H1 (cell line): Measurements from ENCODE around the gene ARHGEF4. TPM values are rescaled to one million over a fixed set of nuclear protein-coding genes. Genes with fewer than 3 reads are reported as not detected.

Experiments used
- CTCF ChIA-PET: fragments of 300-600 bp; sonication (Branson Sonifier 250); formaldehyde crosslinking; loops from one replicate; lab custom pipeline; 2021; ENCODE audit not compliant: partially characterized antibody; lab: Charles Lee
- POLR2A ChIA-PET: fragments of 300-600 bp; sonication (Branson Sonifier 250); formaldehyde crosslinking; loops from one replicate; lab custom pipeline; 2021; ENCODE audit warnings: inconsistent platforms; ENCODE audit not compliant: partially characterized antibody; lab: Charles Lee
- DNase-seq, 2 experiments: peaks; one replicate each; pipeline versions ENCODE4 v3.0.0 to v3.0.0-alpha.2; 2010 to 2022; ENCODE audit warnings: low spot score in 2 of 2, low read depth in 1 of 2, mixed read lengths in 1 of 2
- FAIRE-seq: peaks from 2 replicates; lab custom pipeline; 2011; peaks lifted over from hg19 to GRCh38; lab: Jason Lieb, UNC
- H2AFZ ChIP-seq: 2 replicates; pipeline ENCODE4 v1.8.1; 2012; ENCODE audit warnings: low read length, inconsistent platforms
- H2AK5ac ChIP-seq: 2 replicates; pipeline ENCODE4 v1.6.1; 2013; ENCODE audit warnings: low read depth, low read length
- H2BK120ac ChIP-seq: replicated peaks from 2 replicates; pipeline ENCODE3; 2013; ENCODE audit warnings: low read depth, low read length, inconsistent platforms
- H2BK12ac ChIP-seq: 2 replicates; pipeline ENCODE4 v1.6.1; 2013; ENCODE audit warnings: low read depth, low read length
- H2BK15ac ChIP-seq: 2 replicates; pipeline ENCODE4 v1.6.1; 2013; ENCODE audit warnings: low read length
- H2BK20ac ChIP-seq: 2 replicates; pipeline ENCODE4 v1.6.1; 2013; ENCODE audit warnings: low read length
- H2BK5ac ChIP-seq: 2 replicates; pipeline ENCODE4 v1.6.1; 2013; ENCODE audit warnings: low read depth, low read length
- H3K14ac ChIP-seq: 2 replicates; pipeline ENCODE4 v1.6.1; 2013; ENCODE audit warnings: inconsistent platforms; ENCODE audit not compliant: insufficient read length
- H3K18ac ChIP-seq: 2 replicates; pipeline ENCODE4 v1.6.1; 2013; ENCODE audit warnings: low read length; ENCODE audit errors: extremely low read depth
- H3K23ac ChIP-seq: 2 replicates; pipeline ENCODE4 v1.6.1; 2013; ENCODE audit warnings: inconsistent platforms; ENCODE audit not compliant: insufficient read length
- H3K23me2 ChIP-seq: 2 replicates; pipeline ENCODE4 v1.6.1; 2013; ENCODE audit warnings: low read depth, low read length
- H3K27ac ChIP-seq: 2 replicates; pipeline ENCODE4 v1.6.1; 2011; ENCODE audit warnings: low read depth, low read length, inconsistent platforms
- H3K27me3 ChIP-seq, 4 experiments: replicated peaks in 1 of 4; 1 replicate in 1 of 4; 2 replicates in 3 of 4; pipeline versions ENCODE4 v1.6.1 to v1.8.1; 2011 to 2013; ENCODE audit warnings: low read length in 3 of 4, mild to moderate bottlenecking in 3 of 4, inconsistent platforms in 2 of 4, mixed read lengths in 2 of 4, moderate library complexity in 1 of 4; ENCODE audit not compliant: control insufficient read depth in 3 of 4, insufficient read depth in 3 of 4; ENCODE audit errors: extremely low read depth in 1 of 4
- H3K36me3 ChIP-seq, 4 experiments: 2 replicates each; pipeline versions ENCODE4 v1.6.1 to v1.8.1; 2011 to 2013; ENCODE audit warnings: mild to moderate bottlenecking in 4 of 4, low read length in 3 of 4, moderate library complexity in 2 of 4, control low read depth in 1 of 4, inconsistent platforms in 1 of 4; ENCODE audit not compliant: insufficient read depth in 4 of 4, control insufficient read depth in 2 of 4
- H3K4ac ChIP-seq: replicated peaks from 2 replicates; pipeline ENCODE3; 2013; ENCODE audit warnings: low read length, low read depth, mixed read lengths, inconsistent platforms; ENCODE audit not compliant: insufficient read length
- H3K4me1 ChIP-seq, 4 experiments: replicated peaks in 1 of 4; 1 replicate in 1 of 4; 2 replicates in 3 of 4; pipeline versions ENCODE4 v1.6.1 to v1.8.1; 2011 to 2013; ENCODE audit warnings: low read length in 3 of 4, inconsistent platforms in 2 of 4, mixed read lengths in 1 of 4; ENCODE audit not compliant: insufficient read depth in 4 of 4, control insufficient read depth in 3 of 4
- H3K4me2 ChIP-seq, 2 experiments: 2 replicates each; pipeline versions ENCODE4 v1.6.1 to v1.8.1; 2011 to 2013; ENCODE audit warnings: low read depth in 2 of 2, low read length in 2 of 2, control low read depth in 1 of 2, inconsistent platforms in 1 of 2, mild to moderate bottlenecking in 1 of 2; ENCODE audit not compliant: insufficient read depth in 1 of 2
- H3K4me3 ChIP-seq, 4 experiments: fragments of 200-600, 300-600 bp in 1 of 4; sonication (generic), shearing (Covaris generic), sonication (Bioruptor Twin) in 1 of 4; 2 replicates each; pipeline versions ENCODE4 v1.5.1 to v1.8.1; 2011 to 2016; ENCODE audit warnings: low read length in 4 of 4, low read depth in 3 of 4, control low read depth in 2 of 4, inconsistent platforms in 2 of 4, mild to moderate bottlenecking in 2 of 4, mixed read lengths in 1 of 4, moderate library complexity in 1 of 4; ENCODE audit not compliant: insufficient read depth in 2 of 4; ENCODE audit errors: extremely low read depth in 1 of 4
- H3K56ac ChIP-seq: replicated peaks from 2 replicates; pipeline ENCODE3; 2013; ENCODE audit warnings: low read depth, mild to moderate bottlenecking, mixed read lengths, low read length, inconsistent platforms; ENCODE audit not compliant: insufficient read length
- H3K79me1 ChIP-seq: 2 replicates; pipeline ENCODE4 v1.6.1; 2013; ENCODE audit warnings: low read depth, low read length, control low read depth
- H3K79me2 ChIP-seq, 2 experiments: 2 replicates each; pipeline versions ENCODE4 v1.6.1 to v1.8.1; 2012 to 2013; ENCODE audit warnings: low read length in 2 of 2, mild to moderate bottlenecking in 2 of 2, inconsistent platforms in 1 of 2; ENCODE audit not compliant: insufficient read depth in 2 of 2, control insufficient read depth in 1 of 2
- H3K9ac ChIP-seq, 4 experiments: replicated peaks in 1 of 4; 1 replicate in 1 of 4; 2 replicates in 3 of 4; pipeline versions ENCODE4 v1.6.1 to v1.8.1; 2011 to 2013; ENCODE audit warnings: low read depth in 3 of 4, low read length in 3 of 4, control low read depth in 2 of 4, mild to moderate bottlenecking in 2 of 4, moderate library complexity in 2 of 4, inconsistent platforms in 1 of 4; ENCODE audit errors: extremely low read depth in 1 of 4
- H3K9me3 ChIP-seq, 2 experiments: 2 replicates each; pipeline versions ENCODE4 v1.6.1 to v1.8.1; 2012 to 2013; ENCODE audit warnings: mild to moderate bottlenecking in 2 of 2, moderate library complexity in 2 of 2, control low read depth in 1 of 2, inconsistent platforms in 1 of 2, low read depth in 1 of 2, low read length in 1 of 2, mixed read lengths in 1 of 2; ENCODE audit not compliant: insufficient read depth in 2 of 2
- H4K20me1 ChIP-seq, 2 experiments: replicated peaks in 1 of 2; 2 replicates each; pipeline versions ENCODE3 to v1.8.1; 2011 to 2013; ENCODE audit warnings: inconsistent platforms in 2 of 2, low read length in 2 of 2, mild to moderate bottlenecking in 1 of 2; ENCODE audit not compliant: insufficient read depth in 2 of 2, control insufficient read depth in 1 of 2
- H4K5ac ChIP-seq: 2 replicates; pipeline ENCODE4 v1.6.1; 2013; ENCODE audit warnings: low read length, low read depth, mixed read lengths, inconsistent platforms; ENCODE audit not compliant: insufficient read length
- H4K8ac ChIP-seq: 2 replicates; pipeline ENCODE4 v1.8.0; 2013; ENCODE audit warnings: mild to moderate bottlenecking, moderate library complexity, low read length, inconsistent platforms; ENCODE audit not compliant: insufficient read depth; ENCODE audit errors: extremely low read depth
- H4K91ac ChIP-seq: replicated peaks from 2 replicates; pipeline ENCODE3; 2013; ENCODE audit warnings: low read length, mixed read lengths, inconsistent platforms; ENCODE audit not compliant: insufficient read length
- EP300 ChIP-seq, 2 experiments: IDR thresholded peaks; 1 replicate in 1 of 2; 2 replicates in 1 of 2; pipeline ENCODE4 v1.6.1; 2011 to 2012; ENCODE audit warnings: low read depth in 2 of 2, low read length in 2 of 2, mild to moderate bottlenecking in 2 of 2, borderline replicate concordance in 1 of 2, inconsistent platforms in 1 of 2, moderate library complexity in 1 of 2
- HDAC2 ChIP-seq, 2 experiments: fragments of 300-600 bp in 1 of 2; sonication (generic) in 1 of 2; IDR thresholded peaks; 2 replicates each; pipeline ENCODE4 v1.6.1; 2011 to 2012; ENCODE audit warnings: low read depth in 2 of 2, low read length in 2 of 2, mild to moderate bottlenecking in 2 of 2, moderate library complexity in 2 of 2, borderline replicate concordance in 1 of 2, inconsistent platforms in 1 of 2
- PHF8 ChIP-seq: fragments of 200-600 bp; sonication (generic); conservative IDR thresholded peaks from 2 replicates; pipeline ENCODE4 v1.7.1; 2012; ENCODE audit warnings: low read depth, mild to moderate bottlenecking, inconsistent platforms, low read length, moderate library complexity
- WGBS, 2 experiments: shearing (Covaris generic) in 1 of 2; methylation state at CpG; one replicate each; pipeline versions ENCODE4 v1.1.6 to v1.1.7; 2013 to 2015; ENCODE audit warnings: low lambda C conversion rate in 2 of 2, mixed read lengths in 2 of 2, inconsistent platforms in 1 of 2, low coverage in 1 of 2, missing lambda C conversion rate in 1 of 2; ENCODE audit not compliant: insufficient replicate concordance in 2 of 2, insufficient coverage in 1 of 2, insufficient read length in 1 of 2; ENCODE audit errors: extremely low coverage in 1 of 2, missing lambda C conversion rate in 1 of 2; 5-methylcytosine and 5-hydroxymethylcytosine counted together
- polyA plus RNA-seq, 7 experiments: library from polyadenylated mRNA; depleted of rRNA in 3 of 7; stranded (reverse) in 5 of 7; unstranded in 2 of 7; fragments of >200 nt in 5 of 7; fragments of 200-250 nt in 2 of 7; gene quantifications; 1 replicate in 5 of 7; 2 replicates in 1 of 7; 4 replicates in 1 of 7; pipeline versions ENCODE4 v1.2.1 to v1.2.3, GENCODE V29; 2011 to 2013; ENCODE audit warnings: missing spikeins in 2 of 7, mixed read lengths in 2 of 7
- total RNA-seq: library from RNA; stranded (reverse); fragmentation: NEBNext Ultra II Directional; extraction: Animal tissue kit (Norgen Biotek cat#: 25700); gene quantifications from 2 replicates; pipeline ENCODE4 v1.2.1, GENCODE V29; 2021

Gene ARHGEF4
- total and polyA plus RNA-seq, 2 of the 8 experiments (the other 6 are each of a cell fraction or from before 2014, with no cell fraction given), result 10.6 to 14.6 TPM

DNA sequence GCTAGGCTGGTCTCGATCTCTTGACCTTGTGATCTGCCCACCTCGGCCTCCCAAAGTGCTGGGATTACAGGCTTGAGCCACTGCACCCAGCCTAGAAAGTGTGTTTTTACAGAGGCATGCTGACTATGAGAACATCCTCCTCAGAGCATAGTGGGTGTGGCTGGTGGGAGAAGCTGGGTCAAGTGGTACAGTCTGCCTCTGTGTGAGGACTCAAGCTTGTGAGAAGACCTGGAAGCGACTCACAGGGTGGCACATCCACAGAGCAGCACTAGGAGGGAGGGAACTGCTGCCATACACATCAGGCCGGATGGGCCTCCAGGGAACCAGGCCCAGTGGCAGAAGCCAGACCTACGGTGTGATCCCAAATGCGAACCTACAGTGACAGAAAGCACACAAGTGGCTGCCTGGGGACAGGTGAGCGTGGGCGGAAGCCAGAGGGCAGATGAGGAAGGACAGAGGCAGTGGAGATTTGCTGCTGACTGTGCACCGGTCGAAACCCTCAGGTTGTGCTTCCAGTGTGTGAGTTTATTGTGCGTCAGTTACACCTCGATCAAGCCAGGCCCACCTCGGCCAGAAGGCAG lies 8.9 kb downstream of the ARHGEF4 start:
- CTCF ChIA-PET, result interaction anchor here (0.9 to 4.1 kb wide), 2 partner anchors 24 to 48 kb away, joined by 3 to 20 read pairs; no protein-coding TSS in a partner anchor

More for the DNA sequence above, 8.9 kb downstream of the ARHGEF4 start:
- Histone ChIP-seq H2AFZ (no peak overlapping the region), H3K4me2 (no peak overlapping the region), H2BK120ac (no peak overlapping the region), H4K20me1 (peaks cover 0 to 7% of the 10 kb centered on the region in 2 experiments), H3K23me2 (no peaks in the 10 kb centered on the region), H3K23ac (no peak overlapping the region), H3K27ac (0 out of 2 replicates have a peak overlapping the region, but pooled peaks have one; percentile 0), H3K18ac (no peak overlapping the region), H4K5ac (no peak overlapping the region), H4K8ac (0 out of 2 replicates have a peak overlapping the region, but pooled peaks have one; percentile 7), H3K9ac (no peak overlapping the region), H3K4ac (no peak overlapping the region), H2BK12ac (peak overlapping the region; percentile 13; the same call in 1 of the 2 replicates), H4K91ac (no peak overlapping the region), H2AK5ac (no peak overlapping the region), H3K27me3 (no peaks in the 10 kb centered on the region; a peak in 1 of 7 replicates), H3K4me1 (peaks cover 0 to 11% (median 4%) of the 10 kb centered on the region in 4 experiments; a peak in 6 of 7 replicates), H3K14ac (no peak overlapping the region), H2BK15ac (peak overlapping the region; percentile 55; the same call in 1 of the 2 replicates), H3K9me3 (no peaks in the 10 kb centered on the region), H3K36me3 (no peaks in the 10 kb centered on the region; a peak in 2 of 8 replicates), H2BK5ac (no peak overlapping the region), H3K79me1 (0 out of 2 replicates have a peak, but pooled peaks cover 2% of the 10 kb centered on the region), H3K4me3 (no peak overlapping the region), H3K56ac (no peak overlapping the region), H3K79me2 (no peaks in the 10 kb centered on the region), H2BK20ac (no peak overlapping the region)
- FAIRE-seq (no peak), DNase-seq (no peak)
- TF ChIP-seq HDAC2 (IDR thresholded peaks at IDR 0.05; ENCODE audit: borderline replicate concordance in 1 of 2, low read depth in 2 of 2, low read length in 2 of 2), result no peak
- TF ChIP-seq PHF8, result no peak
- TF ChIP-seq EP300 (IDR thresholded peaks at IDR 0.05; ENCODE audit: borderline replicate concordance in 1 of 2, low read depth in 2 of 2, low read length in 2 of 2), result no peak
- POLR2A ChIA-PET, result interaction anchor here (0.9 kb wide), 1 partner anchor 37 kb away, joined by 3 read pairs; no protein-coding TSS in a partner anchor
- WGBS, 2 experiments, result 86% methylated on average over 13 of the region's 13 CpGs; no CpG with 5 or more reads in 1 of the 2 experiments
